Endothelial cell of umbilical vein (primary cell): ENCODE measurements around the gene USP34. TPM values are rescaled to one million over a fixed set of nuclear protein-coding genes. Genes with fewer than 3 reads are reported as not detected.

ENCODE experiments used
- BruUV-seq: library from RNA; stranded (reverse); fragments of 400-500 nt; replicated peaks from 2 replicates; lab custom pipeline; 2021; lab: Mats Ljungman, UMichigan
- CTCF ChIA-PET: fragments of 300-600, 350-600 bp; sonication (Branson Sonifier 250); formaldehyde crosslinking; loops from one replicate; lab custom pipeline; 2021; ENCODE audit warnings: antibody characterized with exemption, inconsistent platforms; lab: Charles Lee
- POLR2A ChIA-PET: fragments of 300-600, 350-600 bp; sonication (Branson Sonifier 250); formaldehyde crosslinking; loops from one replicate; lab custom pipeline; 2021; ENCODE audit warnings: antibody characterized with exemption, inconsistent platforms; lab: Charles Lee
- DNase-seq: peaks from one replicate; pipeline ENCODE4 v3.0.0-alpha.2; 2011; ENCODE audit warnings: low read depth, low spot score
- FAIRE-seq: peaks from 2 replicates; lab custom pipeline; 2011; peaks lifted over from hg19 to GRCh38; lab: Jason Lieb, UNC
- H2AFZ ChIP-seq: 2 replicates; pipeline ENCODE4 v1.6.0; 2012; ENCODE audit warnings: low read depth, low read length, control low read depth, inconsistent platforms
- H3K27ac ChIP-seq: 2 replicates; pipeline ENCODE4 v1.5.1; 2011; ENCODE audit warnings: low read depth, mild to moderate bottlenecking, control low read depth, low read length, moderate library complexity; ENCODE audit not compliant: insufficient read depth
- H3K27me3 ChIP-seq, 2 experiments: 2 replicates each; pipeline versions ENCODE4 v1.6.0 to v1.6.1; 2011; ENCODE audit warnings: low read length in 2 of 2, mixed read lengths in 1 of 2; ENCODE audit not compliant: control insufficient read depth in 2 of 2, insufficient read depth in 2 of 2
- H3K36me3 ChIP-seq, 2 experiments: 2 replicates in 1 of 2; 3 replicates in 1 of 2; pipeline ENCODE4 v1.5.1; 2011; ENCODE audit warnings: low read length in 2 of 2, mild to moderate bottlenecking in 1 of 2, moderate library complexity in 1 of 2; ENCODE audit not compliant: control insufficient read depth in 2 of 2, insufficient read depth in 2 of 2; ENCODE audit errors: extremely low read depth in 1 of 2
- H3K4me1 ChIP-seq: 3 replicates; pipeline ENCODE4 v1.5.1; 2011; ENCODE audit warnings: mild to moderate bottlenecking, low read length; ENCODE audit not compliant: control insufficient read depth, insufficient read depth; ENCODE audit errors: extremely low read depth
- H3K4me2 ChIP-seq: 2 replicates; pipeline ENCODE4 v1.6.1; 2011; ENCODE audit warnings: low read length, control low read depth, mixed read lengths; ENCODE audit not compliant: insufficient read depth
- H3K4me3 ChIP-seq, 3 experiments: fragments of 200-600 bp in 1 of 3; sonication (generic), shearing (Covaris generic) in 1 of 3; replicated peaks in 1 of 3; 2 replicates each; pipeline ENCODE4 v1.5.1; 2011 to 2016; ENCODE audit warnings: control low read depth in 3 of 3, low read length in 3 of 3, mild to moderate bottlenecking in 2 of 3, inconsistent platforms in 1 of 3, low read depth in 1 of 3, moderate library complexity in 1 of 3; ENCODE audit not compliant: insufficient read depth in 1 of 3
- H3K79me2 ChIP-seq: 2 replicates; pipeline ENCODE4 v1.6.0; 2012; ENCODE audit warnings: low read length, inconsistent platforms; ENCODE audit not compliant: control insufficient read depth, insufficient read depth
- H3K9ac ChIP-seq: replicated peaks from 2 replicates; pipeline ENCODE3; 2011; ENCODE audit warnings: low read length, control low read depth; ENCODE audit not compliant: insufficient read depth; ENCODE audit errors: extremely low read depth
- H3K9me1 ChIP-seq: replicated peaks from 3 replicates; pipeline ENCODE4 v1.6.0; 2011; ENCODE audit warnings: mild to moderate bottlenecking, low read length; ENCODE audit not compliant: control insufficient read depth, insufficient read depth; ENCODE audit errors: extremely low read depth
- H3K9me3 ChIP-seq: replicated peaks from 2 replicates; pipeline ENCODE4 v1.5.1; 2012; ENCODE audit warnings: low read length, inconsistent platforms; ENCODE audit not compliant: control insufficient read depth, insufficient read depth
- H4K20me1 ChIP-seq: replicated peaks from 2 replicates; pipeline ENCODE3; 2011; ENCODE audit warnings: mild to moderate bottlenecking, low read length; ENCODE audit not compliant: control insufficient read depth, insufficient read depth; ENCODE audit errors: extremely low read depth
- EZH2 ChIP-seq: IDR thresholded peaks from 2 replicates; pipeline ENCODE4 v1.6.1; 2012; ENCODE audit warnings: borderline replicate concordance, low read depth, mild to moderate bottlenecking, moderate library complexity, low read length, inconsistent platforms; ENCODE audit not compliant: severe bottlenecking
- FOS ChIP-seq: IDR thresholded peaks from 2 replicates; pipeline ENCODE4 v1.6.1; 2011; ENCODE audit warnings: mild to moderate bottlenecking, low read length, moderate library complexity, borderline replicate concordance; ENCODE audit not compliant: insufficient read depth
- GATA2 ChIP-seq: IDR thresholded peaks from 2 replicates; pipeline ENCODE4 v1.7.0; 2011; ENCODE audit warnings: low read depth, mild to moderate bottlenecking, moderate library complexity, mixed read lengths, low read length; ENCODE audit not compliant: insufficient read length, insufficient read depth
- JUN ChIP-seq: IDR thresholded peaks from 2 replicates; pipeline ENCODE4 v1.6.1; 2011; ENCODE audit warnings: borderline replicate concordance, low read depth; ENCODE audit not compliant: insufficient read length, insufficient read depth
- MYC ChIP-seq: IDR thresholded peaks from one replicate; pipeline ENCODE4 v1.6.1; 2011; ENCODE audit warnings: mild to moderate bottlenecking, low read depth, low read length
- POLR2A ChIP-seq: IDR thresholded peaks from 2 replicates; pipeline ENCODE4 v1.6.1; 2012; ENCODE audit warnings: low read depth, mild to moderate bottlenecking, control low read depth, low read length
- dilution Hi-C: fragments of 300-500 bp; cut with MboI; formaldehyde crosslinking; loops from one replicate; pipeline ENCODE4 v1.15.0; 2019; ENCODE audit warnings: low sequenced_read_pairs; ENCODE audit not compliant: extremely low pct_ligation_motif_present
- intact Hi-C: fragments of 100-400 bp; cut with micrococcal nuclease; formaldehyde crosslinking; loops from one replicate; pipeline ENCODE4 v1.10.0; 2022
- polyA plus RNA-seq, 4 experiments: library from polyadenylated mRNA; depleted of rRNA in 3 of 4; stranded (reverse) in 3 of 4; unstranded in 1 of 4; fragments of >200 nt; gene quantifications; 2 replicates each; pipeline versions ENCODE4 v1.2.1 to v1.2.3, GENCODE V29; 2011 to 2012; ENCODE audit warnings: missing spikeins in 1 of 4
- total RNA-seq: library from RNA; stranded (reverse); gene quantifications from 2 replicates; pipeline ENCODE4 v1.2.3, GENCODE V29; 2021
- TF ChIP-seq, protein P1 (sequence below): IDR thresholded peaks from 2 replicates; pipeline ENCODE4 v1.6.1; 2011; ENCODE audit not compliant: insufficient read depth, insufficient read length

The USP34 gene
- total and polyA plus RNA-seq, 2 donors (not counting 3 experiments of a cell fraction or from before 2014, with no cell fraction given), result 46.3 to 96.9 TPM

- Histone ChIP-seq H3K36me3 (peaks cover 0 to 3% of the 10 kb centered on the region in 2 experiments), H3K27me3 (no peaks in the 10 kb centered on the region), H3K4me1 (no peaks in the 10 kb centered on the region), H2AFZ (no peak overlapping the region), H3K27ac (no peak overlapping the region), H4K20me1 (no peaks in the 10 kb centered on the region), H3K9ac (no peak overlapping the region), H3K4me3 (no peak overlapping the region), H3K79me2 (peaks cover 53% of the 10 kb centered on the region), H3K4me2 (no peak overlapping the region), H3K9me1 (no peaks in the 10 kb centered on the region), H3K9me3 (no peaks in the 10 kb centered on the region)
- FAIRE-seq, result no peak
- TF ChIP-seq JUN (no peak), FOS (no peak)
- intact Hi-C loops, result no loop called here
- CTCF ChIA-PET, result interaction anchor here (1.4 kb wide), 1 partner anchor 10 kb away, joined by 3 read pairs; no protein-coding TSS in a partner anchor
- DNase-seq, result no peak
- POLR2A ChIA-PET, result no interaction called here
- dilution Hi-C loops, result no loop called here
- BruUV-seq, result no TSS peak
These were observed 111.8 kb downstream of the USP34 start for GRCh38 chr2:61359058-61359457.

- no peaks in the 10 kb centered on the region for H3K4me1 ChIP-seq
- no peak for FAIRE-seq
- CTCF ChIA-PET, result interaction anchor here (0.7 to 1.6 kb wide), 3 partner anchors 9 to 68 kb away, joined by 3 to 5 read pairs (median 4); no protein-coding TSS in a partner anchor
- dilution Hi-C loops, result no loop called here
- no peak overlapping the region for H3K4me2 ChIP-seq
- intact Hi-C loops, result no loop called here
- H3K9me1 ChIP-seq, result no peaks in the 10 kb centered on the region
- no peak overlapping the region for H3K27ac ChIP-seq
- no peak overlapping the region for H3K4me3 ChIP-seq
- peaks cover 51% of the 10 kb centered on the region for H3K79me2 ChIP-seq
- no peaks in the 10 kb centered on the region for H3K36me3 ChIP-seq
- no peak overlapping the region for H3K9ac ChIP-seq
- BruUV-seq, result no TSS peak
- DNase-seq, result no peak
- H4K20me1 ChIP-seq, result no peaks in the 10 kb centered on the region
- no peak overlapping the region for H2AFZ ChIP-seq
- H3K9me3 ChIP-seq, result no peaks in the 10 kb centered on the region
- POLR2A ChIA-PET, result no interaction called here
- TF ChIP-seq EZH2 (no peak), MYC (no peak), GATA2 (no peak), FOS (no peak), POLR2A (no peak), JUN (no peak)
- TF ChIP-seq, protein P1, sequence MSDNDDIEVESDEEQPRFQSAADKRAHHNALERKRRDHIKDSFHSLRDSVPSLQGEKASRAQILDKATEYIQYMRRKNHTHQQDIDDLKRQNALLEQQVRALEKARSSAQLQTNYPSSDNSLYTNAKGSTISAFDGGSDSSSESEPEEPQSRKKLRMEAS, result no peak
- H3K27me3 ChIP-seq, result no peaks in the 10 kb centered on the region
These were observed 113.2 kb downstream of the USP34 start for GRCh38 chr2:61357681-61358080.
